ENCODE measurements around the gene PCDHB8.
"Not testable (repeated sequence)": the region's sequence is repeated elsewhere in the genome, so short reads cannot be mapped to it uniquely, and the experiment has no call there.

PCDHB8 gene

DNA sequence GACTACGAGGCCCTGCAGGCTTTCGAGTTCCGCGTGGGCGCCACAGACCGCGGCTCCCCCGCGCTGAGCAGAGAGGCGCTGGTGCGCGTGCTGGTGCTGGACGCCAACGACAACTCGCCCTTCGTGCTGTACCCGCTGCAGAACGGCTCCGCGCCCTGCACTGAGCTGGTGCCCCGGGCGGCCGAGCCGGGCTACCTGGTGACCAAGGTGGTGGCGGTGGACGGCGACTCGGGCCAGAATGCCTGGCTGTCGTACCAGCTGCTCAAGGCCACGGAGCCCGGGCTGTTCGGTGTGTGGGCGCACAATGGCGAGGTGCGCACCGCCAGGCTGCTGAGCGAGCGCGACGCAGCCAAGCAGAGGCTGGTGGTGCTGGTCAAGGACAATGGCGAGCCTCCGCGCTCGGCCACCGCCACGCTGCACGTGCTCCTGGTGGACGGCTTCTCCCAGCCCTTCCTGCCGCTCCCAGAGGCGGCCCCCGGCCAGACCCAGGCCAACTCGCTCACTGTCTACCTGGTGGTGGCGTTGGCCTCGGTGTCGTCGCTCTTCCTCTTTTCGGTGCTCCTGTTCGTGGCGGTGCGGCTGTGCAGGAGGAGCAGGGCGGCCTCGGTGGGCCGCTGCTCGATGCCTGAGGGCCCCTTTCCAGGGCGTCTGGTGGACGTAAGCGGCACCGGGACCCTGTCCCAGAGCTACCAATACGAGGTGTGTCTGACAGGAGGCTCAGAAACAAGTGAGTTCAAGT is 6.7 kb downstream of the PCDHB8 start:
- not testable (repeated sequence) for DNase-seq (ENCODE audit: low read depth, low spot score)

DNA sequence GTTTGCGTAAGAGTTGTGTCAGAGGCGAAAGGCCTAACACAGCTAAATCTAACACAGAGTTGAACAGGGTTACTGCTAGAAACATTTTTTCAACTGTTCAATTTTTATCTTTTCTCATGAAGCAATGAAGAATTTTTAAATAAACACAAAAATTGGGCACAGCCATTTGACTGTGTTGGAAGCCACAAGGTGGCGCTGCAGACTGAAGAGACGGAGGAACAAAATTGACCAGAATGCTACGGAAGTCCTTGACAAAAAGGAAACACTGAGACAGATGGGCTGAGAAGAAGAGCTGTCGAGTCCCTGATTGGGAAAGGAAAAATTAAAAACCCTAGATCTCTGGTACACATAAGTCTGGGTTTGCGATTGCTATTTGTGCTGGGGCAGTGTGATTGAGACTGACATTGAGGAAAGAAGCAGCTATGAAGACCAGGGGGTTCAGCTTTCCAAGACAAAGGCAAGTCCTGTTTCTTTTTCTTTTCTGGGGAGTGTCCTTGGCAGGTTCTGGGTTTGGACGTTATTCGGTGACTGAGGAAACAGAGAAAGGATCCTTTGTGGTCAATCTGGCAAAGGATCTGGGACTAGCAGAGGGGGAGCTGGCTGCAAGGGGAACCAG is 9.4 kb downstream of the PCDHB8 start, which contains the start of gene PCDHB9:
TSS of gene PCDHB9 (plus strand) at position 265 of the 616 bp plus-strand sequence. CDS start at position 423, 158 bp downstream.
- no peak for DNase-seq (ENCODE audit: low read depth, low spot score)

DNA sequence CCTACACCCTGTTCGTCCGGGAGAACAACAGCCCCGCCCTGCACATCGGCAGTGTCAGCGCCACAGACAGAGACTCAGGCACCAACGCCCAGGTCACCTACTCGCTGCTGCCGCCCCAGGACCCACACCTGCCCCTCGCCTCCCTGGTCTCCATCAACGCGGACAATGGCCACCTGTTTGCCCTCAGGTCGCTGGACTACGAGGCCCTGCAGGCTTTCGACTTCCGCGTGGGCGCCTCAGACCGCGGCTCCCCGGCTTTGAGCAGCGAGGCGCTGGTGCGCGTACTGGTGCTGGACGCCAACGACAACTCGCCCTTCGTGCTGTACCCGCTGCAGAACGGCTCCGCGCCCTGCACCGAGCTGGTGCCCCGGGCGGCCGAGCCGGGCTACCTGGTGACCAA is 11.1 kb downstream of the PCDHB8 start:
- not testable (repeated sequence) for DNase-seq (ENCODE audit: low read depth, low spot score)

DNA sequence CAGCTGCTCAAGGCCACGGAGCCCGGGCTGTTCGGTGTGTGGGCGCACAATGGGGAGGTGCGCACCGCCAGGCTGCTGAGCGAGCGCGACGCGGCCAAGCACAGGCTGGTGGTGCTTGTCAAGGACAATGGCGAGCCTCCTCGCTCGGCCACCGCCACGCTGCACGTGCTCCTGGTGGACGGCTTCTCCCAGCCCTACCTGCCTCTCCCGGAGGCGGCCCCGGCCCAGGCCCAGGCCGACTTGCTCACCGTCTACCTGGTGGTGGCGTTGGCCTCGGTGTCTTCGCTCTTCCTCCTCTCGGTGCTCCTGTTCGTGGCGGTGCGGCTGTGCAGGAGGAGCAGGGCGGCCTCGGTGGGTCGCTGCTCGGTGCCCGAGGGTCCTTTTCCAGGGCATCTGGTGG is 11.5 kb downstream of the PCDHB8 start:
- not testable (repeated sequence) for DNase-seq (ENCODE audit: low read depth, low spot score)

DNA sequence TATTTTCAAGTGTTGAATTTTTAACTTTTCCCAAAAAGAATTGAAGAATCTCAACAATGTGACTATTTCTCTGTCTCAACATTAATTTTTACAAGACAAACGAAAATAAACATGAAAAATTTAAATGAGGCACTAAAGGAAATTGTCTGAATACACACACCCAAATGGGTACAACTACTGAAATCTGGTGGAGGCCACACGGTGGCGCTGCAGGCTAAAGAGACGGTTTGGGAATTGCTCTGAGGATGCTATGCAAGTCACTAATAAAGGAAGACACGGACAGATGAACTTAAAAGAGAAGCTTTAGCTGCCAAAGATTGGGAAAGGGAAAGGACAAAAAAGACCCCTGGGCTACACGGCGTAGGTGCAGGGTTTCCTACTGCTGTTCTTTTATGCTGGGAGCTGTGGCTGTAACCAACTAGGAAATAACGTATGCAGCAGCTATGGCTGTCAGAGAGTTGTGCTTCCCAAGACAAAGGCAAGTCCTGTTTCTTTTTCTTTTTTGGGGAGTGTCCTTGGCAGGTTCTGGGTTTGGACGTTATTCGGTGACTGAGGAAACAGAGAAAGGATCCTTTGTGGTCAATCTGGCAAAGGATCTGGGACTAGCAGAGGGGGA is 14.6 kb downstream of the PCDHB8 start, which contains the start of gene PCDHB10:
TSS of gene PCDHB10 (plus strand) at position 244 of the 616 bp plus-strand sequence. CDS start at position 444, 200 bp downstream.
- DNase-seq (ENCODE audit: low read depth, low spot score): no peak

DNA sequence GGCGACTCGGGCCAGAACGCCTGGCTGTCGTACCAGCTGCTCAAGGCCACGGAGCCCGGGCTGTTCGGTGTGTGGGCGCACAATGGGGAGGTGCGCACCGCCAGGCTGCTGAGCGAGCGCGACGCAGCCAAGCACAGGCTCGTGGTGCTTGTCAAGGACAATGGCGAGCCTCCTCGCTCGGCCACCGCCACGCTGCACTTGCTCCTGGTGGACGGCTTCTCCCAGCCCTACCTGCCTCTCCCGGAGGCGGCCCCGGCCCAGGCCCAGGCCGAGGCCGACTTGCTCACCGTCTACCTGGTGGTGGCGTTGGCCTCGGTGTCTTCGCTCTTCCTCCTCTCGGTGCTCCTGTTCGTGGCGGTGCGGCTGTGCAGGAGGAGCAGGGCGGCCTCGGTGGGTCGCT is 16.7 kb downstream of the PCDHB8 start:
- not testable (repeated sequence) for DNase-seq (ENCODE audit: low read depth, low spot score)

DNA sequence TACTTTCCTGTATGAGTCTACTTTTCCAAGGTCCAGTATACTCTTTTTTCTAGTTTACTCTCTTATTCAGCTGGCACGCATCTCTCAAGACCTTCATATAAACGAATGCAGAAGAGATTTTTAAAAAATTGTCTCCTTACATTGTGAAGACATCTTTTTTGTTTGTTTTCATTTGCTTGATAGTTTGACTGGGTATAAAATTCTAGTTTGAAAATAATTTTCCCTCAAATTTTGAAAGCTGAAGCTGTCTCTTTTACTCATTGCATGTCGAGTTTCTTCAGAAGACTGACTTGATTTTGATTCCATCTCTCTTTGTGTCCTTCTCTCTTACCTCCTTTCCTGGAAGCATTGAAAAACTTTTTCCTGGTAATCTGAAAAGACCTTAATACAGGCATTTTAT is 18.8 kb downstream of the PCDHB8 start:
- no peak for DNase-seq (ENCODE audit: low read depth, low spot score)

DNA sequence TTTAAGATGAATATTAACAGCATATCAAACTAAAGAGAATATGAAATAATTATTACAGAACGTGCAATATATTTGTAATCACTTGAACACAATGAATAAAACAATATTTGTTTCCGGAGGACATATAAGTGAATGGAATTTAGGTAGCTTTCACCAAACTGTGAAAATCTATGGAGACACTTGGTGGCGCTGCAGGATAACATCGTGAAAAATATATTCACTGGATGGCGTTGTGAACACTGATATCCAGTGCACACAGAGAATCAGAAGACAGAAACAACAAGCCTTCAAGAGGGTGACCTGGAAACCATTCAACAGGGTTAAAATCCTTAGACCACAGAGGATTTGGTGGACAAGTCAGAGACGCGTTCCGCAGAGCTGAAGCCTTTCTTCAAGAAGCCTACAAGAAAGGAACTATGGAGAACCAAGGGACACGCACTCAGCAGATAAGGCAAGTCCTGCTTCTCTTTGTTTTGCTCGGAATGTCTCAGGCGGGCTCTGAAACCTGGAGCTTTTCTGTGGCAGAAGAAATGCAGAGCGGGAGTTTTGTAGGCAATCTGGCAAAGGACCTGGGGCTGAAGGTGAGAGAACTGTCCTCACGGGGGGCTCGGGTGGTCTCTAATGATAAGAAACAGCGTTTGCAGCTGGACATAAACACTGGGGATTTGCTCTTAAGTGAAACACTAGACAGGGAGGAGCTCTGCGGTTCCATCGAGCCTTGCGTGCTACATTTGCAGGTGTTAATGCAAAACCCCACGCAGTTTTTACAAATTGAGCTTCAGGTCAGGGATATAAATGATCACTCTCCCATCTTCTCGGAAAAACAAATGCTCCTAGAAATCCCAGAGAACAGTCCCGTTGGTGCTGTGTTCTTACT is 22.0 kb downstream of the PCDHB8 start, which contains the start of gene PCDHB11:
TSS of gene PCDHB11 (plus strand) at position 269 of the 877 bp plus-strand sequence. CDS start at position 417, 148 bp downstream.
- DNase-seq (ENCODE audit: low read depth, low spot score): no peak

DNA sequence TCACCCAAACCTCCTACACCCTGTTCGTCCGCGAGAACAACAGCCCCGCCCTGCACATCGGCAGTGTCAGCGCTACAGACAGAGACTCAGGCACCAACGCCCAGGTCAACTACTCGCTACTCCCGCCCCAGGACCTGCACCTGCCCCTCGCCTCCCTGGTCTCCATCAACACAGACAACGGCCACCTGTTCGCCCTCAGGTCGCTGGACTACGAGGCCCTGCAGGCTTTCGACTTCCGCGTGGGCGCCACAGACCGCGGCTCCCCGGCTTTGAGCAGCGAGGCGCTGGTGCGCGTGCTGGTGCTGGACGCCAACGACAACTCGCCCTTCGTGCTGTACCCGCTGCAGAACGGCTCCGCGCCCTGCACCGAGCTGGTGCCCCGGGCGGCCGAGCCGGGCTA is 23.5 kb downstream of the PCDHB8 start:
- not testable (repeated sequence) for DNase-seq (ENCODE audit: low read depth, low spot score)

DNA sequence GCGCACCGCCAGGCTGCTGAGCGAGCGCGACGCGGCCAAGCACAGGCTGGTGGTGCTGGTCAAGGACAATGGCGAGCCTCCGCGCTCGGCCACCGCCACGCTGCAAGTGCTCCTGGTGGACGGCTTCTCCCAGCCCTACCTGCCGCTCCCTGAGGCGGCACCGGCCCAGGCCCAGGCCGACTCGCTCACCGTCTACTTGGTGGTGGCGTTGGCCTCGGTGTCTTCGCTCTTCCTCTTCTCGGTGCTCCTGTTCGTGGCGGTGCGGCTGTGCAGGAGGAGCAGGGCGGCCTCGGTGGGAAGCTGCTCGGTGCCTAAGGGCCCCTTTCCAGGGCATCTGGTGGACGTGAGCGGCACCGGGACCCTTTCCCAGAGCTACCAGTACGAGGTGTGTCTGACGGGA is 24.1 kb downstream of the PCDHB8 start:
- not testable (repeated sequence) for DNase-seq (ENCODE audit: low read depth, low spot score)

DNA sequence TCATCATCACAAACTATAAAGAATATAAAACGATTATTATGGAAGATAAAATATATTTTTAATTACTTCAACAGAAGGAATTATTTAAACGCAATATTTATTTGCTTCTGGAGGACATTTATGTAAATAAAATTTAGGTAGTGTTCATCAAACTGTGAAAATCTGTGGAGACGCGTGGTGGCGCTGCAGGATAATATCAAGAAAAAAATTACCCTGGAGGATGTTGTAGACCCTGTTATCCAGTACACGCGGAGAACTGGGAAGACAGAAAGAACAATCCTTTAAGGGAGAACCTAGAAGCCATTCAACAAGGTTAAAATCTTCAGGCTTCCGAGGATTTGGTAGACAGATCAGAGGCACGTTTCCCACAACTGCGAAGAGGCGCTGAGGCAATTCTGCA is 30.9 kb downstream of the PCDHB8 start, which contains the start of gene PCDHB12:
TSS of gene PCDHB12 (plus strand) at position 242 of the 400 bp plus-strand sequence. CDS start 189 bp downstream, outside the sequence.
- no peak for DNase-seq (ENCODE audit: low read depth, low spot score)

DNA sequence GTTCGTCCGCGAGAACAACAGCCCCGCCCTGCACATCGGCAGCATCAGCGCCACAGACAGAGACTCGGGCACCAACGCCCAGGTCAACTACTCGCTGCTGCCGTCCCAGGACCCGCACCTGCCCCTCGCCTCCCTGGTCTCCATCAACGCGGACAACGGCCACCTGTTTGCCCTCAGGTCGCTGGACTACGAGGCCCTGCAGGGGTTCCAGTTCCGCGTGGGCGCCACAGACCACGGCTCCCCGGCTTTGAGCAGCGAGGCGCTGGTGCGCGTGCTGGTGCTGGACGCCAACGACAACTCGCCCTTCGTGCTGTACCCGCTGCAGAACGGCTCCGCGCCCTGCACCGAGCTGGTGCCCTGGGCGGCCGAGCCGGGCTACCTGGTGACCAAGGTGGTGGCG is 32.7 kb downstream of the PCDHB8 start:
- not testable (repeated sequence) for DNase-seq (ENCODE audit: low read depth, low spot score)

DNA sequence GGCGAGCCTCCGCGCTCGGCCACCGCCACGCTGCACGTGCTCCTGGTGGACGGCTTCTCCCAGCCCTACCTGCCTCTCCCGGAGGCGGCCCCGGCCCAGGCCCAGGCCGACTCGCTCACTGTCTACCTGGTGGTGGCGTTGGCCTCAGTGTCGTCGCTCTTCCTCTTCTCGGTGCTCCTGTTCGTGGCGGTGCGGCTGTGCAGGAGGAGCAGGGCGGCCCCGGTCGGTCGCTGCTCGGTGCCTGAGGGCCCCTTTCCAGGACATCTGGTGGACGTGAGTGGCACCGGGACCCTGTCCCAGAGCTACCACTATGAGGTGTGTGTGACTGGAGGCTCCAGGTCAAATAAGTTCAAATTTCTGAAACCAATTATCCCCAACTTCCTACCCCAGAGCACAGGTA is 33.3 kb downstream of the PCDHB8 start:
- not testable (repeated sequence) for DNase-seq (ENCODE audit: low read depth, low spot score)

DNA sequence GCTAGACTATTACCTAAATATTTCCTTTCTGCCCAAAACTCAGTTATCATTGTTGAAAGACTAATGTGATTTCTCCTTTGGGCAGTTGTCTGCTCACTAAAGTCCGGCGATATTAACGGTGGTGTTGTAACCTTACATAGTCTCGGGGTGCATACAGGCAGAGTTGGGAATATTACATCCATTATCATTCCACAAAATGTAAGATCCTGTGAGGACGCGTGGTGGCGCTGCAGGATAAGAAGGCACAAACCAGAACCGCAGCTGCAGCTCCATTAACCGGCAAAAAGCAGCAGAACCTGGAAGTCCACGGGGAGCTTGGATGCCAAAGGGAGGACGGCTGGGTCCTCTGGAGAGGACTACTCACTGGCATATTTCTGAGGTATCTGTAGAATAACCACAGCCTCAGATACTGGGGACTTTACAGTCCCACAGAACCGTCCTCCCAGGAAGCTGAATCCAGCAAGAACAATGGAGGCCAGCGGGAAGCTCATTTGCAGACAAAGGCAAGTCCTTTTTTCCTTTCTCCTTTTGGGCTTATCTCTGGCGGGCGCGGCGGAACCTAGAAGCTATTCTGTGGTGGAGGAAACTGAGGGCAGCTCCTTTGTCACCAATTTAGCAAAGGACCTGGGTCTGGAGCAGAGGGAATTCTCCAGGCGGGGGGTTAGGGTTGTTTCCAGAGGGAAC is 36.2 kb downstream of the PCDHB8 start, which contains the start of gene PCDHB13:
TSS of gene PCDHB13 (plus strand) at position 264 of the 684 bp plus-strand sequence. CDS start at position 469, 205 bp downstream.
- not testable (repeated sequence) for DNase-seq (ENCODE audit: low read depth, low spot score)

DNA sequence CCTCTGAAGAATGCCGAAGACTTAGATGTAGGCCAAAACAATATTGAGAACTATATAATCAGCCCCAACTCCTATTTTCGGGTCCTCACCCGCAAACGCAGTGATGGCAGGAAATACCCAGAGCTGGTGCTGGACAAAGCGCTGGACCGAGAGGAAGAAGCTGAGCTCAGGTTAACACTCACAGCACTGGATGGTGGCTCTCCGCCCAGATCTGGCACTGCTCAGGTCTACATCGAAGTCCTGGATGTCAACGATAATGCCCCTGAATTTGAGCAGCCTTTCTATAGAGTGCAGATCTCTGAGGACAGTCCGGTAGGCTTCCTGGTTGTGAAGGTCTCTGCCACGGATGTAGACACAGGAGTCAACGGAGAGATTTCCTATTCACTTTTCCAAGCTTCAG is 37.0 kb downstream of the PCDHB8 start:
- not testable (repeated sequence) for DNase-seq (ENCODE audit: low read depth, low spot score)

DNA sequence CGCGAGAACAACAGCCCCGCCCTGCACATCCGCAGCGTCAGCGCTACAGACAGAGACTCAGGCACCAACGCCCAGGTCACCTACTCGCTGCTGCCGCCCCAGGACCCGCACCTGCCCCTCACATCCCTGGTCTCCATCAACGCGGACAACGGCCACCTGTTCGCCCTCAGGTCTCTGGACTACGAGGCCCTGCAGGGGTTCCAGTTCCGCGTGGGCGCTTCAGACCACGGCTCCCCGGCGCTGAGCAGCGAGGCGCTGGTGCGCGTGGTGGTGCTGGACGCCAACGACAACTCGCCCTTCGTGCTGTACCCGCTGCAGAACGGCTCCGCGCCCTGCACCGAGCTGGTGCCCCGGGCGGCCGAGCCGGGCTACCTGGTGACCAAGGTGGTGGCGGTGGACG is 37.9 kb downstream of the PCDHB8 start:
- not testable (repeated sequence) for DNase-seq (ENCODE audit: low read depth, low spot score)

DNA sequence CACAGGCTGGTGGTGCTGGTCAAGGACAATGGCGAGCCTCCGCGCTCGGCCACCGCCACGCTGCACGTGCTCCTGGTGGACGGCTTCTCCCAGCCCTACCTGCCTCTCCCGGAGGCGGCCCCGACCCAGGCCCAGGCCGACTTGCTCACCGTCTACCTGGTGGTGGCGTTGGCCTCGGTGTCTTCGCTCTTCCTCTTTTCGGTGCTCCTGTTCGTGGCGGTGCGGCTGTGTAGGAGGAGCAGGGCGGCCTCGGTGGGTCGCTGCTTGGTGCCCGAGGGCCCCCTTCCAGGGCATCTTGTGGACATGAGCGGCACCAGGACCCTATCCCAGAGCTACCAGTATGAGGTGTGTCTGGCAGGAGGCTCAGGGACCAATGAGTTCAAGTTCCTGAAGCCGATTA is 38.4 kb downstream of the PCDHB8 start:
- DNase-seq (ENCODE audit: low read depth, low spot score): not testable (repeated sequence)

DNA sequence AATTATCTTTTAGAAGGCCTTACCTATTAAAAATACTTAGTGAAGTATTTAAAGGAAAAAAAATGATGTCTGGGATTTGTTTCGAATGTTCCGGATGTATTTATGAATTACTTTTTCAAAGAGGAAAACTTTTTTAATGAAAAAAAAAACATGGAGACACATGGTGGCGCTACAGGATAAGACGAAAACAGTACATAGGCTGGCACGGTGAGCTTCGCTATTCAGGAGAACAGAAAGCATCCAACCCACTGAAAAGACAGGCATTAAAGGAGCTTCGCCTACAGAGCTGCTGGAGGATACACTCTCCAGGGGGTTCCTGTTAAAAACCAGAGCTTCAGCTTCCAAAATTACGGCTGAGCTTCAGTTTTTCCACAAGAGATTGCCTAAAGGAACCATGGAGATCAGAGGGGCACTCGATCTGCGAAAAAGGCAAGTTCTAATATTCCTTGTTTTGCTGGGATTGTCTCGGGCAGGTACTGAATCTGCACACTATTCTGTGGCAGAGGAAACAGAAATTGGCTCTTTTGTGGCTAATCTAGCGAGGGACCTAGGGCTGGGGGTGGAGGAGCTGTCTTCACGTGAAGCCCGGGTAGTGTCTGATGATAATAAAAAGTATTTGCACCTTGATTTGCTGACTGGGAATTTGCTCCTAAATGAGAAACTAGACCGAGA is 45.7 kb downstream of the PCDHB8 start, which contains the start of gene PCDHB14:
TSS of gene PCDHB14 (plus strand) at position 232 of the 672 bp plus-strand sequence. CDS start at position 395, 163 bp downstream.
- no peak for DNase-seq (ENCODE audit: low read depth, low spot score)

DNA sequence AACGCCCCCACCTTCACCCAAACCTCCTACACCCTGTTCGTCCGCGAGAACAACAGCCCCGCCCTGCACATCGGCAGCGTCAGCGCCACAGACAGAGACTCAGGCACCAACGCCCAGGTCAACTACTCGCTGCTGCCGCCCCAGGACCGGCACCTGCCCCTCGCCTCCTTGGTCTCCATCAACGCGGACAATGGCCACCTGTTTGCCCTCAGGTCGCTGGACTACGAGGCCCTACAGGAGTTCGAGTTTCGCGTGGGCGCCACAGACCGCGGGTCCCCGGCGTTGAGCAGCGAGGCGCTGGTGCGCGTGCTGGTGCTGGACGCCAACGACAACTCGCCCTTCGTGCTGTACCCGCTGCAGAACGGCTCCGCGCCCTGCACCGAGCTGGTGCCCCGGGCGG is 47.3 kb downstream of the PCDHB8 start:
- not testable (repeated sequence) for DNase-seq (ENCODE audit: low read depth, low spot score)

DNA sequence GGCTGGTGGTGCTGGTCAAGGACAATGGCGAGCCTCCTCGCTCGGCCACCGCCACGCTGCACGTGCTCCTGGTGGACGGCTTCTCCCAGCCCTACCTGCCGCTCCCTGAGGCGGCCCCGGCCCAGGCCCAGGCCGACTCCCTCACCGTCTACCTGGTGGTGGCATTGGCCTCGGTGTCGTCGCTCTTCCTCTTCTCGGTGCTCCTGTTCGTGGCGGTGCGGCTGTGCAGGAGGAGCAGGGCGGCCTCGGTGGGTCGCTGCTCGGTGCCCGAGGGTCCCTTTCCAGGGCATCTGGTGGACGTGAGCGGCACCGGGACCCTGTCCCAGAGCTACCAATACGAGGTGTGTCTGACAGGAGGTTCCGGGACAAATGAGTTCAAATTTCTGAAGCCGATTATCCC is 47.8 kb downstream of the PCDHB8 start:
- not testable (repeated sequence) for DNase-seq (ENCODE audit: low read depth, low spot score)

Data from smooth muscle cell of the brain vasculature (primary cell).